ENCODE results near the gene UNC5B. TPM values are rescaled to one million over a fixed set of nuclear protein-coding genes. Genes with fewer than 3 reads are reported as not detected.
A peak's percentile ranks its signal among the peaks of the same experiment; 100 is the strongest.

Gene UNC5B
- total RNA-seq, 2 donors from 2014 or later, result not detected

DNA sequence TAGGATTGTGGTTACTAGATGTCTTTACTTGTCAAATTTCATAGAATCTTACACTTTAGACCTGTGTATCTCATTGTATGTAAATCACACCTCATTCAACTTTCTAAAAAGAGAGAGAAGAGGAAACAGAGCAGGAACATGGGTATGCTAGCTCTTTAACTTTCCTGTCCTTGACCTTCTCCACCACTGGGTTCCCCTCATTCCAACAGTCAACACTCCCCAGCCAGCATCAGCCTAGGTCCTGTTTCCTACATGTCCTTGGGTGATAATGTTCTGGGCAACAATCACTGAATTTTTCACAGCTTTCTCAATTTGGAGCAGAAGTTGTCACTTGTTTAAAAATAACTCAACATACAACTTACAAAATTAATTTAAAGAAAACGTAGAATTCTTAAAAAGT is 9.2 kb upstream of the UNC5B start:
- Mint-ChIP-seq H3K27ac (no peak overlapping the region), H3K9me3 (peaks cover 7 to 13% of the 10 kb centered on the region in 2 donors), H3K36me3 (peaks cover 0 to 8% of the 10 kb centered on the region in 2 donors)
- DNase-seq (ENCODE audit: low spot score in 2 of 2) (no peak), ATAC-seq (no peak)

GRCh38 chr10:71203716-71204115 is 8.7 kb upstream of the UNC5B start:
- peak in 1 of 2 donors; percentile 34 for ATAC-seq
- no peak for DNase-seq (ENCODE audit: low spot score in 2 of 2)
- H3K9me3 Mint-ChIP-seq, result peaks cover 3 to 7% of the 10 kb centered on the region in 2 donors
- H3K36me3 Mint-ChIP-seq, result peaks cover 0 to 4% of the 10 kb centered on the region in 2 donors
- no peak overlapping the region for H3K27ac Mint-ChIP-seq

DNA sequence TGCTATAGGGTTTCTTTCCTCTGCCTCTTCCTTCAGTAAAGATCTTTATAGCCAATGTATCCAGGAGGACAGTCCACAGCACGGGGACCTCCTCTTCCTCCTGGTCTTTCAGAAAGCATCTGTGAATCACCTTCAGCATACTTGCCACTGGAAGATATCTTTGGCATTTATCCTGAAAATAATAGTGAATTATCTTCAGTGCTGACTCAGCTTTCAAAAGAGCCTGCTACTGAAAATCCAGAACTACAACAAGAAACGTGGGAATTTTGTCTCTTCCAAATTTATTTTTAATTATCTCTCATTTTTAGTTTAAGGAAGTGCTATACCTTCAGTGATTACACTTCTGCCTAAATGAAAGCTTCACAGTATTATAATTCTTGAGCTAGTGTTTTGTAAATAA is 7.6 kb upstream of the UNC5B start:
- Mint-ChIP-seq H3K27ac (no peak overlapping the region), H3K9me3 (peaks cover 0 to 4% of the 10 kb centered on the region in 2 donors), H3K36me3 (no peaks in the 10 kb centered on the region)
- DNase-seq (ENCODE audit: low spot score in 2 of 2), result no peak
- ATAC-seq, result no peak

- DNase-seq (ENCODE audit: low spot score in 2 of 2) (no peak), ATAC-seq (no peak)
- Mint-ChIP-seq H3K27ac (no peak overlapping the region), H3K36me3 (no peaks in the 10 kb centered on the region), H3K9me3 (no peaks in the 10 kb centered on the region)
Observed at GRCh38 chr10:71205468-71205867, 6.9 kb upstream of the UNC5B start.

DNA sequence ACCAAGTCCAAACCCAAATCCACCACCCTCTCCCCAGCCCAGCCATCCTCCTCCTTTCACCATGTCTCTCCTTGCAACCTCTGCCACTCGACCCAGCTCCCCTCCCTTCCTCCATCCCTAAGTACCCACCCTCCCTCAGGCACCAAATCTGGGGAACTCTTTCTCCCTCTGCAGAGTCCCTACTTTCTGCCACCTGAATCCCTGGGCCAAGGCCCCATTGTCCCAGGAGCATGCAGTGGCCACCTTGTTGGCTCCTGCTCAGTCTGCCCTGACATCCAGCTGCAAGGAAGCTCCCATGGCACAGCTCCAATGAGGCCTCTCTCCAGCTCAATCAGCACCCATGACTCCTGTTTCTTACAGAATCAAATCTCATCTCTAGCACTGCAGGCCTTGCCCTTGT is 5.5 kb upstream of the UNC5B start:
- Mint-ChIP-seq H3K36me3 (no peaks in the 10 kb centered on the region), H3K27ac (no peak overlapping the region), H3K9me3 (no peaks in the 10 kb centered on the region)
- ATAC-seq, result no peak
- DNase-seq (ENCODE audit: low spot score in 2 of 2), result no peak

DNA sequence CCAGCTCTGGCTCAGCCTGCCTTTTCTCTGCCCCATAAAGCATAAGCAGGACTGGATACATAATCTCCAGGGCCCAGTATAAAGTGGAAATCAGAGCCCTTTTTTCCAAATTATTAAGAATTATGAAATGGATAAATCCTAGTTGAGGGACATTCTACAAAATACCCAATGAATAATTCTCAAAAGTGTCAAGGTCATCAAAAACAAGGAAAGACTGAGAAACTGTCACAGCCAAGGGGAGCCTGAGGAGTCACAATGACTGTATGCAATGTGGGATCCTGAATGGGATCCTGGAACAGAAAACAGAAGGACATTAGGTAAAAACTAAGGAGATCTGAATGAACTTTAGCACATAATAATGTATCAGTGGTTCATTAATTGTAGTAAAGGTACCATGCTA is 4.8 kb upstream of the UNC5B start:
- no peak overlapping the region for H3K27ac Mint-ChIP-seq
- H3K9me3 Mint-ChIP-seq, result no peaks in the 10 kb centered on the region
- H3K36me3 Mint-ChIP-seq, result no peaks in the 10 kb centered on the region
- DNase-seq (ENCODE audit: low spot score in 2 of 2) (no peak), ATAC-seq (no peak)

GRCh38 chr10:71209352-71209715 is 3.0 kb upstream of the UNC5B start:
- no peak for ATAC-seq
- no peaks in the 10 kb centered on the region for H3K36me3 Mint-ChIP-seq
- DNase-seq (ENCODE audit: low spot score in 2 of 2), result peak in 1 of 2 donors; percentile 28
- no peaks in the 10 kb centered on the region for H3K9me3 Mint-ChIP-seq
- H3K27ac Mint-ChIP-seq, result no peak overlapping the region

- ATAC-seq (no peak), DNase-seq (ENCODE audit: low spot score in 2 of 2) (peak in 1 of 2 donors; percentile 31)
- H3K36me3 Mint-ChIP-seq, result no peaks in the 10 kb centered on the region
- H3K9me3 Mint-ChIP-seq, result no peaks in the 10 kb centered on the region
- no peak overlapping the region for H3K27ac Mint-ChIP-seq
Observed at GRCh38 chr10:71209731-71210541, 2.4 kb upstream of the UNC5B start.

GRCh38 chr10:71210542-71210871 is 1.9 kb upstream of the UNC5B start:
- Mint-ChIP-seq H3K36me3 (no peaks in the 10 kb centered on the region), H3K9me3 (no peaks in the 10 kb centered on the region), H3K27ac (no peak overlapping the region)
- ATAC-seq (no peak), DNase-seq (ENCODE audit: low spot score in 2 of 2) (no peak)

DNA sequence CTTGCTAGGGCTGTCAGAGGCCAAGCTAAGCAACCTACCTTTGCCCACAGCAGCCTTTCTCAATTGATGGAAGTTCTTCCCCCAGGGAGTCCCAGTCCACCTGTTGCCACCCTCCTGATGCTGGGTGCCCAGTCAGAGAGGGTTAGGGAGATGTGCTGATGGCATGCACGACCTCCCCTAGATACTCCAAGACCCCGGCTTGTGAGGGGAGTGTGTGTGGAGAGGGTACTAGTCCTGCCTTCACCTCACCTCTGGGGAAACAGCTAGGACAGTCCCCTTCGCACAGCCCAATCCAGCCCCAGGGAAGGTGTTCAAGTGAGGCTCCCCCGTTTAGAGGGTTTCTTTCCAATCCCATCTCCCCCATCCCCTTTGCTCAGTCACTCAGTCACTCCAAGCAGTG is 1.3 kb upstream of the UNC5B start:
- H3K27ac Mint-ChIP-seq, result no peak overlapping the region
- ATAC-seq (no peak), DNase-seq (ENCODE audit: low spot score in 2 of 2) (peak in 1 of 2 donors; percentile 33)
- H3K9me3 Mint-ChIP-seq, result no peaks in the 10 kb centered on the region
- H3K36me3 Mint-ChIP-seq, result no peaks in the 10 kb centered on the region

- Mint-ChIP-seq H3K36me3 (no peaks in the 10 kb centered on the region), H3K9me3 (no peaks in the 10 kb centered on the region), H3K27ac (no peak overlapping the region)
Observed at GRCh38 chr10:71211775-71212317, 524 bp upstream of the UNC5B start.

GRCh38 chr10:71213127-71213621 is 804 bp downstream of the UNC5B start:
- Mint-ChIP-seq H3K27ac (no peak overlapping the region), H3K36me3 (no peaks in the 10 kb centered on the region), H3K9me3 (no peaks in the 10 kb centered on the region)
- DNase-seq (ENCODE audit: low spot score in 2 of 2) (peak; percentile 47 to 50), ATAC-seq (peak in 1 of 2 donors; percentile 65)

More at GRCh38 chr10:71211775-71212317, 524 bp upstream of the UNC5B start:
- no peak for DNase-seq (ENCODE audit: low spot score in 2 of 2)
- no peak for ATAC-seq

DNA sequence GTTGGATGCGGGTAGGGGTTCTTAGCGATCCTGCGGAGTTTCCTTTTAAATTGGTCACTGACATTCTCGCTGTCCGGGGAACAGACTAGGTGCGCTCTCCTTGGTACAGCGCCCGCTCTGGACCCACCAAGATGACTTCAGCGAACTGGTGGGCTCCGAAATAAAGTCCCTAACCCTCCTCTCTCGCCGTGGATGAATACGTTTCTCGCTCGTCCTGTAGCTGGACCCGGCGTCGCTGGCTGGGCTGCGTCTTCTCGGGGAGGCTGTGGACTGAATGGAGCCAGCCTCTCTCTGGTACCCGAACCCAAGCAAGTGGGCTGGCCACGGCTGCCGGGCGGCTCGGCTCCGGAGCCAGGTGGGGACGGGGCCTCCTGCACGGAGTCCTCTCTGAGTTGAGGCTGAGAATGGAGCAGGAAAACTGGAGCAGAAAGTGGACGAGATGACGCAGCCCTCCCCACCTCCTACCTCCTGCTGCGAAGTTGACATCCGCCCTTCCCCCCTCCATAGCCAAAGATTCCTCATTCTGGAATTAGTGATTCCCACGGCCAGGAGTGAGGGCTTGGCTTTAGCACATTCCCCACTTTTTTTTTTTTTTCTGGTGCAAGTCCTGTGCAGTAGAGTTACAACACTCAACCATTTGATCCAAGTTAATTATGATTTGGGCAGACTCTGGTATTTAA is 1.5 kb downstream of the UNC5B start:
- H3K9me3 Mint-ChIP-seq, result no peaks in the 10 kb centered on the region
- DNase-seq (ENCODE audit: low spot score in 2 of 2) (peak in 1 of 2 donors; percentile 20), ATAC-seq (no peak)
- no peak overlapping the region for H3K27ac Mint-ChIP-seq
- no peaks in the 10 kb centered on the region for H3K36me3 Mint-ChIP-seq

DNA sequence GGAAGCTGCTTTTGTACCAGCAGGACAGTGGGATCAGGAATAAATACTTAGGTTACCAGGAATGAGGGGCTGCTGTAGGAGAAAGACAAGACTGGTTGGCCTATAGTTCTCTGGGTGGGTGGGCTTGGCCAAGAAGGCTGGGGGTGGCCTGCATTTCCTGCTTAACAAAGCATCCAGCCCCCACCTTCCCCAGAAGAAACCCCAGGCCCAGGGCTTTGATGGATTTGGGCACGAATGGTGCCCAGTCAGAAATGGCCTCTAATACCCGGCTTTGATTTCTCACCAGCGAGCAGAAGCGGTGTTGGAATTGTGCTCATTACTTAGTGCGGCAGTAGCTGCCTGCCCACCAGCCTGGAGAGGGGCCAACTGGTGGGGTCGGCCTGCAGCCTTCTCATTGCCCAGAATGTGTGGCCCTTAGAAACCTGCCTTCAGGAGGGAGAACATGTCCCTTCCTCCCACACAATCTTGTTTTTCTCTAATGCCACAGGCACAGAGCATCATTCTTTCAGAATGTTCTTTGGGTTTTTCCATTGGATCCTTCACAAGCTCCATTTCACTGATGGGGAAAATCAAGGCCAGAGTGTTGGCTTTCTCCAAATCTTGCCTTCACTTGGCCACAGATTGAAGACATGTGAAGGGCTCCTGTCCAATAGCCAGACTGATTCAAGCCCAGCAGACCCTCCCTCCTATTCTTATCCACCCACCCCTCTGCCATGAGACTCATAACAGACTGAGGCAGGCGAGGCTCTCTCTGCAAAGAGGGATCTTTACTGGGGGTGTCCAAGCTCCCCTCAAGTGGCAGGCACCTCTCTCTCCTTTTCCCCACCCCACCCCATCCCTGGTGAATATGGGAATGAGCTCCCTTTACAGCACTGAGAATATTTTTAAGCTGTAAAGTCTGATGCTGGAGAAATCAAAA is 2.5 kb downstream of the UNC5B start:
- no peak for ATAC-seq
- no peak overlapping the region for H3K27ac Mint-ChIP-seq
- H3K36me3 Mint-ChIP-seq, result no peaks in the 10 kb centered on the region
- H3K9me3 Mint-ChIP-seq, result no peaks in the 10 kb centered on the region
- DNase-seq (ENCODE audit: low spot score in 2 of 2), result peak in 1 of 2 donors; percentile 18

DNA sequence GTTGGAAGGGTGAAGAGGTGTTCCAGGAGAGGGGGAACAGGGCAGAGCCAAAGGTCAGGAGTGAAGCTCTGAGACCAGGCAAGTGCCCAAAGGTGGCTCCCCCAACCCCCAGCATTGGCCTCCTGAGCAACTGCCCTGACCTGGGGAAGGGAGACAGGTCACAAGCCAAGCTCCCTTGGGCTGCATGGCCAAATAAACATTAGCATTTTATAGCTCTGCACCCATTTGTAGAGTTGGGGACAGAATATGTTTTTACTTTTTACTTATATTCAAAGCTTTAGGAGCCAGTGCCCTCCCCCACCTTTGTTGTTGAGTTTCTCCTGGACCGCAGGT is 4.0 kb downstream of the UNC5B start:
- ATAC-seq (no peak), DNase-seq (ENCODE audit: low spot score in 2 of 2) (no peak)
- Mint-ChIP-seq H3K36me3 (no peaks in the 10 kb centered on the region), H3K27ac (no peak overlapping the region), H3K9me3 (no peaks in the 10 kb centered on the region)

- DNase-seq (ENCODE audit: low spot score in 2 of 2) (peak in 1 of 2 donors; percentile 46), ATAC-seq (no peak)
- Mint-ChIP-seq H3K9me3 (no peaks in the 10 kb centered on the region), H3K36me3 (no peaks in the 10 kb centered on the region), H3K27ac (no peak overlapping the region)
Observed at GRCh38 chr10:71216751-71217265, 4.4 kb downstream of the UNC5B start.

Data from activated naive CD4-positive, alpha-beta T cell treated with anti-CD3 and anti-CD28 coated beads, Interleukin-2, amount 50 U/mL, for 72 hours (primary cell).